HepG2 (cell line): ENCODE measurements around the gene PPOX. TPM values are rescaled to one million over a fixed set of nuclear protein-coding genes. Genes with fewer than 3 reads are reported as not detected.

ENCODE experiments used
- CCAR2 ChIP-seq: fragments of 200-400 bp; formaldehyde crosslinking; optimal IDR thresholded peaks from 2 replicates; pipeline ENCODE3; 2018; ENCODE audit warnings: low read depth, mild to moderate bottlenecking, low read length, moderate library complexity
- DR1 ChIP-seq: sonication (generic); formaldehyde crosslinking; IDR thresholded peaks from 2 replicates; pipeline ENCODE4 v1.8.0; 2021; ENCODE audit warnings: mild to moderate bottlenecking, missing genetic modification reagents, inconsistent platforms
- ISX ChIP-seq: sonication (generic); formaldehyde crosslinking; conservative IDR thresholded peaks from 2 replicates; pipeline ENCODE4 v1.5.0; 2020; ENCODE audit warnings: missing genetic modification reagents
- KDM5B ChIP-seq: sonication (generic); formaldehyde crosslinking; IDR thresholded peaks from 2 replicates; pipeline ENCODE4 v1.4.0; 2020; ENCODE audit warnings: missing genetic modification reagents, mild to moderate bottlenecking, borderline replicate concordance
- PCBP1 ChIP-seq: fragments of 200-400 bp; formaldehyde crosslinking; IDR thresholded peaks from 2 replicates; pipeline ENCODE4 v1.6.1; 2017; ENCODE audit warnings: mild to moderate bottlenecking, low read depth, low read length, borderline replicate concordance
- REPIN1 ChIP-seq: sonication (generic); formaldehyde crosslinking; IDR thresholded peaks from 2 replicates; pipeline ENCODE4 v1.8.0; 2022; ENCODE audit warnings: missing genetic modification reagents, low read depth, mild to moderate bottlenecking, borderline replicate concordance
- RERE ChIP-seq: IDR thresholded peaks from 2 replicates; pipeline ENCODE4 v1.6.1; 2016; ENCODE audit warnings: low read depth, missing genetic modification reagents, missing compliant biosample characterization
- SKIL ChIP-seq: sonication (generic); formaldehyde crosslinking; IDR thresholded peaks from 2 replicates; pipeline ENCODE4 v1.8.0; 2022; ENCODE audit warnings: missing genetic modification reagents, mild to moderate bottlenecking, moderate library complexity, borderline replicate concordance
- TP53 ChIP-seq: sonication (generic); formaldehyde crosslinking; conservative IDR thresholded peaks from 2 replicates; pipeline ENCODE4 v1.4.0; 2020; ENCODE audit warnings: missing genetic modification reagents
- WIZ ChIP-seq: sonication (generic); formaldehyde crosslinking; IDR thresholded peaks from 2 replicates; pipeline ENCODE4 v1.5.1; 2020; ENCODE audit warnings: mild to moderate bottlenecking, missing genetic modification reagents
- ZNF280B ChIP-seq: sonication (generic); formaldehyde crosslinking; IDR thresholded peaks from 2 replicates; pipeline ENCODE4 v1.5.0; 2020; ENCODE audit warnings: missing genetic modification reagents, mild to moderate bottlenecking, borderline replicate concordance
- ZNF343 ChIP-seq: sonication (generic); formaldehyde crosslinking; IDR thresholded peaks from 2 replicates; pipeline ENCODE4 v1.4.0; 2020; ENCODE audit warnings: mild to moderate bottlenecking, missing genetic modification reagents
- ZNF776 ChIP-seq: sonication (generic); formaldehyde crosslinking; IDR thresholded peaks from 2 replicates; pipeline ENCODE4 v1.4.0; 2020; ENCODE audit warnings: mild to moderate bottlenecking, missing genetic modification reagents
- ZSCAN22 ChIP-seq: sonication (generic); formaldehyde crosslinking; IDR thresholded peaks from 2 replicates; pipeline ENCODE4 v1.4.0; 2020; ENCODE audit warnings: mild to moderate bottlenecking, missing genetic modification reagents
- polyA plus RNA-seq, 8 experiments: library from polyadenylated mRNA; depleted of rRNA in 3 of 8; stranded (reverse) in 7 of 8; unstranded in 1 of 8; fragments of >200 nt; fragmentation: Illumina TruSeq in 4 of 8; extraction: Trizol in 4 of 8; gene quantifications; 2 replicates each; pipeline versions ENCODE4 v1.2.1 to v1.2.3, GENCODE V29; 2011 to 2016; ENCODE audit warnings: low read depth in 4 of 8, missing spikeins in 1 of 8, mixed read lengths in 1 of 8; ENCODE audit not compliant: insufficient read depth in 1 of 8
- total RNA-seq, 5 experiments: library from RNA; depleted of rRNA; stranded (reverse); fragments of >200 nt; fragmentation: Illumina TruSeq; extraction: Trizol; gene quantifications; 2 replicates each; pipeline ENCODE4 v1.2.3, GENCODE V29; 2016; ENCODE audit warnings: low read depth in 1 of 5

PPOX gene
- total and polyA plus RNA-seq, 2 of the 13 experiments (the other 11 are each of a cell fraction or from before 2014, with no cell fraction given) = 15.5 to 27.7 TPM

- TF ChIP-seq RERE (CRISPR knock-in tag) (no peak), REPIN1 (peak; percentile 63; the same call in 1 of the 2 replicates), TP53 (CRISPR knock-in tag) (no peak), ISX (CRISPR knock-in tag) (no peak; the same call in 1 of the 2 replicates), SKIL (CRISPR knock-in tag) (no peak), PCBP1 (no peak), KDM5B (peak; percentile 63), ZSCAN22 (no peak), ZNF280B (CRISPR knock-in tag) (peak; percentile 23; the same call in 1 of the 2 replicates), ZNF343 (CRISPR knock-in tag) (no peak; the same call in 1 of the 2 replicates), WIZ (CRISPR knock-in tag) (no peak), ZNF776 (CRISPR knock-in tag) (0 out of 2 replicates have a peak, but pooled peaks have one; percentile 44), DR1 (CRISPR knock-in tag) (peak; percentile 75), CCAR2 (no peak)
Measured at GRCh38 chr1:161165742-161166668, at the start of gene PPOX (continued).
